Heart left ventricle (tissue), 13 donors: ENCODE results near the gene DHCR24.

Source experiments
- POLR2A ChIP-seq, 2 donors: fragments of 450-650 bp; IDR thresholded peaks; one replicate each; pipeline ENCODE4 v1.6.1; 2017; ENCODE audit warnings: antibody characterized with exemption in 2 of 2, mild to moderate bottlenecking in 2 of 2, moderate library complexity in 2 of 2
- TF ChIP-seq, protein P1 (sequence below), 12 donors: fragments of 200-600 bp; sonication (generic) in 4 of 12; IDR thresholded peaks; one replicate each; pipeline versions ENCODE4 v1.5.0 to v1.8.0; 2018 to 2022; ENCODE audit warnings: antibody characterized with exemption in 12 of 12, mild to moderate bottlenecking in 5 of 12
- donor health status: ischemic (EF 13 %, LVEDD 7.1; RV severe dilation, severe dysfunction).
- donor health status: DM: no; HTN: yes; CAD: no.
- donor health status: DM: no; HTN: no; CAD: no.
- donor health status: ischemic (EF 25% LVEDD 6.9; RV normal size, moderate dysfunction).
- donor health status: ischemic (EF 25% LVEDD 5.7; RV mildly dilated, moderate dysfunction).
- donor health status: ischemic (EF 35%, LVEDD 5.7; RV mildly dilated, moderate dysfunction).
- donor health status: nonischemic (EF 11% LVEDD 7.7; RV severe dilation, severe dysfunction).
- donor health status: DM: yes; HTN: yes; CAD: no.
- donor health status: PGD.
- donor health status: ischemic (EF 29% LVEDD 5.4; RV normal size, mild dysfunction).
- donor health status: nonischemic (EF 23%, LVEDD 6.1; RV moderate dilation, normal function).

DNA sequence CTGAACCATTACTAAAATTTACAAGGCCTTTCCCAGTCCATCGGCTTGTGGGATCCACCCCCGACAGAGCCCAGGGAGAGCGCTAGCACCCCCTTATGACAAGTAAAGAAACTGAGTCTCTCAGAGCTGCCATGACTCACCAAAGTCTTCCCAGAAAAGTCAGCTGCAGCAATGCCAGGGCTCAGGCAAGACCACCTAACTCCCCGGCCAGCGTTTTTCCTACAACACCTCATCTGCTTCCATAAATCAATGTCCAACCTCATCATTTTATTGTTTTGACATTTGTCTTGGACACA lies 15.0 kb downstream of the DHCR24 start:
- TF ChIP-seq, protein P1, sequence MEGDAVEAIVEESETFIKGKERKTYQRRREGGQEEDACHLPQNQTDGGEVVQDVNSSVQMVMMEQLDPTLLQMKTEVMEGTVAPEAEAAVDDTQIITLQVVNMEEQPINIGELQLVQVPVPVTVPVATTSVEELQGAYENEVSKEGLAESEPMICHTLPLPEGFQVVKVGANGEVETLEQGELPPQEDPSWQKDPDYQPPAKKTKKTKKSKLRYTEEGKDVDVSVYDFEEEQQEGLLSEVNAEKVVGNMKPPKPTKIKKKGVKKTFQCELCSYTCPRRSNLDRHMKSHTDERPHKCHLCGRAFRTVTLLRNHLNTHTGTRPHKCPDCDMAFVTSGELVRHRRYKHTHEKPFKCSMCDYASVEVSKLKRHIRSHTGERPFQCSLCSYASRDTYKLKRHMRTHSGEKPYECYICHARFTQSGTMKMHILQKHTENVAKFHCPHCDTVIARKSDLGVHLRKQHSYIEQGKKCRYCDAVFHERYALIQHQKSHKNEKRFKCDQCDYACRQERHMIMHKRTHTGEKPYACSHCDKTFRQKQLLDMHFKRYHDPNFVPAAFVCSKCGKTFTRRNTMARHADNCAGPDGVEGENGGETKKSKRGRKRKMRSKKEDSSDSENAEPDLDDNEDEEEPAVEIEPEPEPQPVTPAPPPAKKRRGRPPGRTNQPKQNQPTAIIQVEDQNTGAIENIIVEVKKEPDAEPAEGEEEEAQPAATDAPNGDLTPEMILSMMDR (IDR thresholded peaks at IDR 0.05), result no peak
- no peak for TF ChIP-seq POLR2A (IDR thresholded peaks at IDR 0.05)
